Body of pancreas (tissue), 4 donors: ENCODE measurements around the gene COL4A5. TPM values are rescaled to one million over a fixed set of nuclear protein-coding genes. Genes with fewer than 3 reads are reported as not detected.

ENCODE experiments used
- ATAC-seq: fragments of 150-250 bp; one replicate; pipeline ENCODE4 v1.9.1; 2016
- DNase-seq, 4 donors: peaks; one replicate each; pipeline ENCODE4 v3.0.0-alpha.2; 2019
- H3K27ac ChIP-seq, 4 donors: fragments of 200-600 bp; sonication (generic); 1 replicate in 3 of 4; 2 replicates in 1 of 4; pipeline versions ENCODE4 v1.5.1 to v1.6.1; 2016 to 2019; ENCODE audit warnings: mild to moderate bottlenecking in 1 of 4, mixed read lengths in 1 of 4, moderate library complexity in 1 of 4
- H3K27me3 ChIP-seq, 2 donors: fragments of 200-600 bp; sonication (generic); one replicate each; pipeline ENCODE4 v1.6.0; 2016; ENCODE audit warnings: mild to moderate bottlenecking in 1 of 2
- H3K36me3 ChIP-seq, 2 donors: fragments of 200-600 bp; sonication (generic); replicated peaks in 1 of 2; 2 replicates each; pipeline ENCODE4 v1.5.1; 2016; ENCODE audit warnings: low read depth in 2 of 2; ENCODE audit not compliant: insufficient read depth in 1 of 2
- H3K4me1 ChIP-seq: fragments of 200-600 bp; sonication (generic); one replicate; pipeline ENCODE4 v1.6.0; 2016
- H3K4me3 ChIP-seq, 2 donors: fragments of 200-600 bp; sonication (generic); 1 replicate in 1 of 2; 2 replicates in 1 of 2; pipeline ENCODE4 v1.5.1; 2016 to 2019
- H3K9me3 ChIP-seq, 3 donors: fragments of 200-600 bp; sonication (generic); 1 replicate in 2 of 3; 2 replicates in 1 of 3; pipeline ENCODE4 v1.5.1; 2016
- CTCF ChIP-seq, 7 experiments: fragments of 450-650 bp in 4 of 7; fragments of 200-600 bp in 3 of 7; sonication (generic) in 3 of 7; IDR thresholded peaks; one replicate each; pipeline ENCODE4 v1.5.1; 2016 to 2019; ENCODE audit warnings: antibody characterized with exemption in 7 of 7
- POLR2A ChIP-seq, 3 donors: fragments of 450-650 bp; IDR thresholded peaks; one replicate each; pipeline ENCODE4 v1.6.1; 2016; ENCODE audit warnings: antibody characterized with exemption in 3 of 3, mild to moderate bottlenecking in 2 of 3
- WGBS, 2 donors: methylation state at CpG; one replicate each; pipeline ENCODE4 v1.1.5; 2017; 5-methylcytosine and 5-hydroxymethylcytosine counted together
- intact Hi-C: fragments of 100-400 bp; cut with DNase I; formaldehyde crosslinking; loops from one replicate; pipeline ENCODE4 v1.15.1; 2023
- total RNA-seq, 2 donors: library from RNA; depleted of rRNA; stranded (reverse); fragments of >200 nt; gene quantifications; one replicate each; pipeline ENCODE4 v1.1.0, GENCODE V29; 2016

COL4A5 gene
- total RNA-seq, 2 donors from 2014 or later = 2.3 to 32.0 TPM

GRCh38 chrX:108664701-108665100 lies 225.1 kb downstream of the COL4A5 start:
- 96 to 100% methylated on average over 3 of the region's 3 CpGs for WGBS, 2 donors
- TF ChIP-seq POLR2A (IDR thresholded peaks at IDR 0.05) (no peak), CTCF (IDR thresholded peaks at IDR 0.05) (no peak)
- Histone ChIP-seq H3K27me3 (no peaks in the 10 kb centered on the region), H3K36me3 (no peaks in the 10 kb centered on the region), H3K4me1 (no peaks in the 10 kb centered on the region), H3K27ac (no peak overlapping the region), H3K4me3 (no peak overlapping the region), H3K9me3 (no peaks in the 10 kb centered on the region)
- intact Hi-C loops = no loop called here
- no peak for DNase-seq
- no peak for ATAC-seq

- H3K36me3 ChIP-seq = no peaks in the 10 kb centered on the region
- intact Hi-C loops = no loop called here
- WGBS, 2 donors = 56 to 57% methylated on average over 1 of the region's 1 CpG
- no peaks in the 10 kb centered on the region for H3K27me3 ChIP-seq
- no peak overlapping the region for H3K4me3 ChIP-seq
- no peak for TF ChIP-seq POLR2A (IDR thresholded peaks at IDR 0.05)
- TF ChIP-seq CTCF (IDR thresholded peaks at IDR 0.05) = no peak
- no peak overlapping the region for H3K27ac ChIP-seq
- no peak for ATAC-seq
- H3K4me1 ChIP-seq = no peaks in the 10 kb centered on the region
- H3K9me3 ChIP-seq = no peaks in the 10 kb centered on the region
- no peak for DNase-seq
These were observed 226.5 kb downstream of the COL4A5 start for GRCh38 chrX:108666101-108666500.

GRCh38 chrX:108671526-108671925 lies 231.9 kb downstream of the COL4A5 start:
- Histone ChIP-seq H3K9me3 (no peaks in the 10 kb centered on the region), H3K4me3 (no peak overlapping the region), H3K36me3 (no peaks in the 10 kb centered on the region), H3K27me3 (no peaks in the 10 kb centered on the region), H3K4me1 (no peaks in the 10 kb centered on the region), H3K27ac (no peak overlapping the region)
- TF ChIP-seq POLR2A (IDR thresholded peaks at IDR 0.05) = no peak
- no peak for TF ChIP-seq CTCF (IDR thresholded peaks at IDR 0.05)
- DNase-seq (no peak), ATAC-seq (no peak)
- 66 to 67% methylated on average over 2 of the region's 2 CpGs for WGBS, 2 donors
- intact Hi-C loops = no loop called here

GRCh38 chrX:108696690-108697089 lies 257.1 kb downstream of the COL4A5 start:
- Histone ChIP-seq H3K4me3 (no peak overlapping the region), H3K36me3 (no peaks in the 10 kb centered on the region), H3K9me3 (no peaks in the 10 kb centered on the region), H3K27me3 (no peaks in the 10 kb centered on the region), H3K4me1 (no peaks in the 10 kb centered on the region), H3K27ac (no peak overlapping the region)
- intact Hi-C loops = no loop called here
- TF ChIP-seq CTCF (IDR thresholded peaks at IDR 0.05) = no peak
- no peak for TF ChIP-seq POLR2A (IDR thresholded peaks at IDR 0.05)
- ATAC-seq = no peak
- WGBS, 2 donors = 81 to 83% methylated on average over 3 of the region's 3 CpGs
- no peak for DNase-seq

- Histone ChIP-seq H3K36me3 (no peaks in the 10 kb centered on the region), H3K9me3 (no peaks in the 10 kb centered on the region), H3K4me3 (no peak overlapping the region), H3K4me1 (no peaks in the 10 kb centered on the region), H3K27me3 (no peaks in the 10 kb centered on the region), H3K27ac (no peak overlapping the region)
- DNase-seq (peak in 1 of 4 donors; percentile 1), ATAC-seq (no peak)
- 24 to 45% methylated on average over 1 of the region's 1 CpG for WGBS, 2 donors
- intact Hi-C loops = no loop called here
- TF ChIP-seq POLR2A (IDR thresholded peaks at IDR 0.05) = no peak
- TF ChIP-seq CTCF (IDR thresholded peaks at IDR 0.05) = peak; percentile 9 to 59 (median 42)
These were observed 259.7 kb downstream of the COL4A5 start for GRCh38 chrX:108699368-108699767.
